ENCODE measurements around the gene KY.

GRCh38 chr3:134666052-134666451 lies 15.2 kb upstream of the KY start:
- TF ChIP-seq TCF4 (CRISPR knock-in tag; IDR thresholded peaks at IDR 0.05; ENCODE audit: borderline replicate concordance) (no peak), ZNF565 (CRISPR knock-in tag; conservative IDR thresholded peaks at IDR 0.05; ENCODE audit: low read depth) (no peak), PATZ1 (CRISPR knock-in tag; IDR thresholded peaks at IDR 0.05; ENCODE audit: borderline replicate concordance) (no peak), GLIS3 (CRISPR knock-in tag; IDR thresholded peaks at IDR 0.05) (no peak), ZFP3 (CRISPR knock-in tag; IDR thresholded peaks at IDR 0.05) (no peak)
- TF ChIP-seq, protein P1, sequence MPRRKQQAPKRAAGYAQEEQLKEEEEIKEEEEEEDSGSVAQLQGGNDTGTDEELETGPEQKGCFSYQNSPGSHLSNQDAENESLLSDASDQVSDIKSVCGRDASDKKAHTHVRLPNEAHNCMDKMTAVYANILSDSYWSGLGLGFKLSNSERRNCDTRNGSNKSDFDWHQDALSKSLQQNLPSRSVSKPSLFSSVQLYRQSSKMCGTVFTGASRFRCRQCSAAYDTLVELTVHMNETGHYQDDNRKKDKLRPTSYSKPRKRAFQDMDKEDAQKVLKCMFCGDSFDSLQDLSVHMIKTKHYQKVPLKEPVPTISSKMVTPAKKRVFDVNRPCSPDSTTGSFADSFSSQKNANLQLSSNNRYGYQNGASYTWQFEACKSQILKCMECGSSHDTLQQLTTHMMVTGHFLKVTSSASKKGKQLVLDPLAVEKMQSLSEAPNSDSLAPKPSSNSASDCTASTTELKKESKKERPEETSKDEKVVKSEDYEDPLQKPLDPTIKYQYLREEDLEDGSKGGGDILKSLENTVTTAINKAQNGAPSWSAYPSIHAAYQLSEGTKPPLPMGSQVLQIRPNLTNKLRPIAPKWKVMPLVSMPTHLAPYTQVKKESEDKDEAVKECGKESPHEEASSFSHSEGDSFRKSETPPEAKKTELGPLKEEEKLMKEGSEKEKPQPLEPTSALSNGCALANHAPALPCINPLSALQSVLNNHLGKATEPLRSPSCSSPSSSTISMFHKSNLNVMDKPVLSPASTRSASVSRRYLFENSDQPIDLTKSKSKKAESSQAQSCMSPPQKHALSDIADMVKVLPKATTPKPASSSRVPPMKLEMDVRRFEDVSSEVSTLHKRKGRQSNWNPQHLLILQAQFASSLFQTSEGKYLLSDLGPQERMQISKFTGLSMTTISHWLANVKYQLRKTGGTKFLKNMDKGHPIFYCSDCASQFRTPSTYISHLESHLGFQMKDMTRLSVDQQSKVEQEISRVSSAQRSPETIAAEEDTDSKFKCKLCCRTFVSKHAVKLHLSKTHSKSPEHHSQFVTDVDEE (CRISPR knock-in tag; IDR thresholded peaks at IDR 0.05), result no peak

All from SK-N-SH treated with all-trans-retinoic acid at 6 μM for 48 hours (cell line).